HG02852 (cell line): Measurements from ENCODE around the gene SLC25A17.
"Not testable (repeated sequence)": the region's sequence is repeated elsewhere in the genome, so short reads cannot be mapped to it uniquely, and the experiment has no call there.

Experiments
- ATAC-seq: cut with Tn5 transposase; IDR thresholded peaks from one replicate; pipeline ENCODE4 v1.9.1; 2021; ENCODE audit warnings: mild to moderate bottlenecking, moderate library complexity; ENCODE audit not compliant: unreplicated experiment

The SLC25A17 gene, protein sequence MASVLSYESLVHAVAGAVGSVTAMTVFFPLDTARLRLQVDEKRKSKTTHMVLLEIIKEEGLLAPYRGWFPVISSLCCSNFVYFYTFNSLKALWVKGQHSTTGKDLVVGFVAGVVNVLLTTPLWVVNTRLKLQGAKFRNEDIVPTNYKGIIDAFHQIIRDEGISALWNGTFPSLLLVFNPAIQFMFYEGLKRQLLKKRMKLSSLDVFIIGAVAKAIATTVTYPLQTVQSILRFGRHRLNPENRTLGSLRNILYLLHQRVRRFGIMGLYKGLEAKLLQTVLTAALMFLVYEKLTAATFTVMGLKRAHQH

DNA sequence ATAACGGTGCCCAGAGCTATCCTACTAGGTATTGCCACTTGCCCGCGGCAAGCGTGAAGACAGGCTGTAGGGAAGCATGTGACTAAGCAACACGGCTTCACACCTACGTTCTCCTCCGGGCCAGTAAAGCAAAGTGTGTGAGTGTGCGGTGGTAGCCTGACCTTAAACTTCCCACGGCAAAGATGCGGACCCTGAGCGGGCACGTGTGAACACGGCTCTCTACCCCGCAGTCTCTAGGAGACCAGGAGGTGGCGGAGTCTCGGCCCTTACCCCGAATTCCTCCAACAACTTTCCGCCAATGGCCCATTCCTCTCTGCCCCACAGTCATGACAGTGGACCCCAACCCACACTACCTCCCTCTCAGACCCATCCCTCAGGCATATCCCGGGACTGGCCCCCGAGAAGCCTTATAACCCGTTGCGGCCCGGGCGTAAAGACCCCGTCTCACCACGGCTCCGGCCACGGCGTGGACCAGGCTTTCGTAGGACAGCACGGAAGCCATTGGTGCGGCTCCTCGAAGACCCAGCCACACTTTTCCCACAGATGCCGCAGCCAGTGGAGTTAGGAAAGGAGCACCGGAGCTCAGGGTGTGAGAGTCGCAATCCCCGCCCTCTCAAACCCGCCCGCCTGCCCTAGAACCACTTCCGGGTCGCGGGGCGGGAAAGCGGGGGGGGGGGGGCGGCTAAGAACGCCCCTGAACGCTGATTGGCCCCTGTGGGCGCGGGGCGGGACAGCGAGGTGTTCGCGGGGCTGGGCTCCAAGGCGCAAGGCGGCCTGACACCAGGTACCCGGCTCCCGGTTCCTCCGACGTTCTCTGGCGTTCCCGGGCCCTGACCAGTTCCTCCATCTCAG, at the start of gene SLC25A17:
SLC25A17 (minus strand) TSS at position 600 of the 852 bp plus-strand sequence; CDS start at position 502, 98 bp downstream.
- peak; percentile 85 for ATAC-seq

DNA sequence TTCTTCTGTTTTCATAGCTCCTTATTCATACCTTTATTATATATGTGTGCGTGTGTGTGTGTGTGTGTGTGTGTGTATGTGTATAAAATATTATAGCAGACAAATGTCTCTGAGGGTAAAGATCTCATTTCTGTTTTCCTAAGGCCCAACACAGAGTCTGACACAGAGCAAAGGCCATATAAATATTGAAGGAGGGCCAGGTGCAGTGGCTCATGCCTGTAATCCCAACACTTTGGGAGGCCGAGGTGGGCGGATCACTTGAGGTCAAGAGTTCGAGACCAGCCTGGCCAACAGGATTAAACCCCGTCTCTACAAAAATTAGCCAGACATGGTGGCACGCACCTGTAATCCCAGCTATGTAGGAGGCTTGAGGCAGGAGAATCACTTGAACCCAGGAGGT, 49.2 kb upstream of the SLC25A17 start:
- ATAC-seq = not testable (repeated sequence)

DNA sequence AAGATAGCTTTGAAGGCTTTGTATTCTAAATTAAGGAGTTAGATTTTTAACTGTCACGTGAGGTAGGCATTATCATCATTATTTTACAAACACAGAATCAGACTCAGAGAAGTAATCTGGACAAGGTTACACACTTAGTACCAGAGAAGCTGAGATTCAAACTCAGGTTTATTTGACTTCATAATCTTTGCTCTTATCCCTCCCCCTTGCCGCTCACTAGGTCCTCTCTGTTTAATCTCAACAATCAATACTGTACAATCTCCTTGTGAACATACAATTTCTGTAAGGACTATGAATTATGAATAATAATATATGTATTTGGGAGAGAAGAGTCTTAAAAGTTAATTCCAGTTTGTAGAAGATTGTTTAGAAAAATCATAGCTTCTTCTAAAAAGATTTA, 48.0 kb upstream of the SLC25A17 start:
- no peak for ATAC-seq

DNA sequence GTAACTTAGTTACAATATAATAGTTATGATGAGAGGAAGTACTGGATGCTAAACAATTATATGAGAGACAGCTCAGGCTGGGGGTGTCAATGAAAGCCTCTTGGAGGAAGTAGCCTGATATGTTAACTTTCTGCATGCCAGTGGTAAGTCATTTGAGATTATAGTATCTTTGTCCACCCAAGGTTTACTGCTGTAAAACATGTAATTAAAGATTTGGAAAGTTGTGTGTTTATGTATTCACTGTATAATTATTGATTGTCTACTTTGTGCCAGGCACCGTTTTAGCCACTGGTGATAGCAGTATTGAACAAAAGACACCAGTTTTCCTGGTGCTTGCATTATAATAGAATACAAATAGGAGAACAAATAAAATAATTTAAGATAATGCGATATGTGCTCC, 43.4 kb upstream of the SLC25A17 start:
- ATAC-seq = no peak

DNA sequence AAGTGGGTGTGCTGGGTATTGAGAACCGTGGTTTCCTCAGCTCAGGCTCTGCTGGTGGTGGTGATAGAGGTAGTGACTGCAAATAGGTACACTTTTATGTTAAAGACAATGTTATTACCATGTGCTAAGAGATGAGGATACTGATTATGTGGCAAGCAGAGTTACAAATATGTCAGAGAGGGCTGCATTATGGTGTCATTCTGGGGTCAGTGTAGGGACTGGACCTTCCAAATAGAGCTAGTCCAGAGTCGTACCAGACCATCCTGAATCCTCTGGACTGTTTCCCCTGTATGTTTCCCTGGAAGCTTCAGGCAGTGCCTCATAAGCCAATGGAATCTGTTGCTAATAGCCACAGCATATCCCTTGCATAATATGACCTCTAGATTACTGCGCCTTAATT, 42.9 kb upstream of the SLC25A17 start, which contains the start of gene DNAJB7:
DNAJB7 (minus strand) TSS at position 101 of the 400 bp plus-strand sequence. CDS start 119 bp downstream, outside the sequence.
- ATAC-seq = no peak

DNA sequence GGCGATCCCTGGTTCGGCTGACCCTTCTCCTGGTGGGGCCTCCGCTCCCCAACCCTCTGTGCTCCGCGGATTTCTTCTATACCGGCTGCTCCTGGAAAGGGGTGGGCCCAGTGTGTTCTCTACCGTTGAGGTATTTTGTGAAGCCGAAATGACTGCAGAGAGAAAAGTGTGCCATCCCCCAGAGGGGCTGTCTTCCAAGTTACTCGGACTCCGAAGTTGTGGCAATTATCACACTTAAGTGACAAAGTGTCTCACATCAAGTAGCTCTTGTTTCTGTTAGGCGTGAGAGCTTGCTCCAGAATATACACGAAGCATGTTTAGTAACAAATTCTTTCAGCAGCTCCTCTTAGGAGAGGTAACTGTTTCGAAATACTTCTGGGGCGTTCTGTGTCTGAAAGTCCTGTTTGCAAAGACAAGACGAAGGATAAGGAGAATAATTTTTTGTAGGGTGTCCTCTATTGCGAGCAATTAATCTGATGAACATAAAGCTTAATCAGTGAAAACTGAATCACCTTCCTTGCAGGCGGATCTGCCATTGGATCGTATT, 38.2 kb upstream of the SLC25A17 start:
- ATAC-seq = no peak

DNA sequence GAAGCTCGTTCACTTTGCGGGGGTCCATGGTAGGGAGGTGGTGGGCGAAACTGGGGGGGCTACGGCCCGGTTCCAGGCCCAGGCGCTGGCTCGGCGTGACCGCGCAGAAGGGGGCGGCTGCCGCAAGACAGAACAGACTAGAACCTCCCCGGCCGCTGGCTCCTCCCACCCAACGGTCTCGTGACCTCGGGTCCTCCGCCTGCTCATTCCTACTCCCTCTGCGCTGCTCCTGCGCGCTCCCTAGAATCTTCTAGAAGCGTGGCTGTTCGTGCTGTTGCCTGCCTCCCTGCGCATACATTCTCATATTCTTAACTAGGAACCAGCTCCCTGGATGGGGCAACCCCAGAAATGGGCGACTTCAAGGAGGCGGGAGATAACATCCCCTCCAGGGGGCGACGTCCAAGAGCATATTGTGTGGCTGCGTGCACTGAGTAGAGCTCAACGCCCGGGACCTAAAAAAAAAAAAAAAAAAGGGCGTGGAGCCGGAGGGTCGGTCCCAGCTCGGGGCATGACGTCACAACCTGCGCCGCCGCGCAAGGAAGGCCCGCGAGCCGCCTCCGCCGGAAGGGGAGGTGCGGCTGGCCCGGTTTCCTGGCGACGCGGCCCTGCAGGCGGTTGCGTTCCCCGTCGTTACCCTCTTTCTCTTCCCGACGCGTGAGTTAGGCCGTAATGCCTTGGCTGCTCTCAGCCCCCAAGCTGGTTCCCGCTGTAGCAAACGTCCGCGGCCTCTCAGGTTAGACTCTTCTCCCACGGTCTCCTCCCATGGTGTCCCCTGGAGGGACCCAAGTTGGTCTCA, 37.6 kb upstream of the SLC25A17 start, which contains the start of the genes ST13 and XPNPEP3:
ST13 (minus strand) TSS at position 127 of the 796 bp plus-strand sequence; CDS start at position 28, 99 bp downstream.
XPNPEP3 (plus strand) TSS at position 636 of the 796 bp plus-strand sequence; CDS start at position 670, 34 bp downstream.
- ATAC-seq = peak; percentile 90

DNA sequence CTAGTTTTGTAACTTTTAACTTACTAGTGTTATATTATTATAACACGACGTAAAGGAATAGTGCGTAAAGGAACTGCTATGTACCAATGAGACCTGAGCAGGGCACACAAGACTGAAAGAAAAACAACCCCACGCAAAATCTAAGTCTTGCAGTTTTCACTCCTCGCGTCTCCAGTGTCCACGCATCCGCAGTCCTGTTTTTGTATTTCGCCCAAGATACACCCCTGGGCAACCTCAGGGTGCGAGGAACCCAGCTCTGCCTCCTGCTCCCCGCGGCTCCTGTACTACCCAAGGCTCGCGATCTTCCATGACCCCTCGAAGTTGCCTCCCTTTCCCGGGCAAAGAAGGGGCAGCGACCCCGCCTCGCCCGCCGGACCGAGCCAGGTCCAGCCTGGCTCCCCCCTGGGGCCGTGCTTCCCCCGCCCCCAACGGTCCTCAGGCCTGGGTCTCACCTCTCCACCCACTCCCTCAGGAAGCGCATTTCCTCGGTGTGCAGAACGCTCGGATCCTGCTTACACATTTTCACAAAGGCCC, 36.9 kb upstream of the SLC25A17 start:
- peak; percentile 22 for ATAC-seq

DNA sequence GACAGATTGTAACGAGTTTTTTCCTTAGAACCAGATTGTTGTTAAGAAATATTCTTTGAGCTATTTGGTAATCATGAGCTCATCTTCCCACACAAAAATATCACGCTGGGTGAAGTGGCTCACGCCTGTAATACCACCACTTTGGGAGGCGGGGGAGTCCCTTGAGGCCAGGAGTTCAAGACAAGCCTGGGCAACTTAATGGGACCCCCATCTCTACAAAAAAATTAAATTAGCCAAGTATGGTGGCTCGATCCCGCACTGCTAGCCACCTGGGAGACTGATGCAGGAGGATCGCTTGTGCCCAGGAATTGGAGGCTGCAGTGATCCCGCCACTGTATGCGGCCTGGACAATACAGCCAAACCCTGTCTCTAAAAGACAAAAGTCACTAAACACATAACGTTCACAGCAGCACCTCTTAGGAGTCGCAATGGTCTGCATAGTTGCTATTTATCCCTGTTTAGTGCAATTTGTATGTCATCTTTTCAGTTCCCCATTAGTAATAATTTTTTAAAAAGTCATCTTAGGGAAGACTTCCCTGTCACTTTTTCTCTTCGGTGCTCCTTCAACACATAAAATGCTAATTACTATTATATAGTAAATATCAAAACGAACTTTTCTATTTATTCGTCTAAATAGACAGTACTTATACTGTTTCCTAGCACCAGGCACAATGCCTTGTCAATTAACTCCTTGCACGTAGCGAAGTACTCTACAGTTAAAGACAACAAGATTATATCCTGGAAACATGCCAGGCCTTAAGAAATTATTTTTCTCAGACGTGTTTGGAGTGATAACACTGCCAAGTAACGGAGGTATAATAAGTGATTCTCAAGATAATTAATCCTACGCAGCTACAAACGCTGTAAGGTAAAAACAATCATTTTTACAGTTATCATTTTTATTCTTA, 36.2 kb upstream of the SLC25A17 start:
- no peak for ATAC-seq

DNA sequence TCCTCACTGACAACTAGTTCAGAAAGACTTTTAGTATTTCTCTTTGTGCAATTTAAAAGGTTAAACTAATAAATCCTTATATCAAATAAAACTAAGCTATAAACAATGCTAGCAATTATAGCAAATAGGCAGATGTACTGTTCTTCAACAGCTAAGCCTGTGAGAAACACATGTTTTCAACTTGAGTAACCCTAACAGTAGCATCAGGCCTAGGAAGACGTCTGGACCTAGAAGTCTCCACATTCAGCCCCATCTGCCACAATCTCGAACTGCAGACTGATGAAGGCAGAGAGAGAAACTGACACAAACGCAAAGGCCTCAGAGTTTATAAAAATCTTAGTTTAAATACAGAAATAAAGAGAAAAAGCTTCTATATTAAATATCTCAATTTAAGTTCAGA, 34.8 kb upstream of the SLC25A17 start:
- ATAC-seq = no peak

DNA sequence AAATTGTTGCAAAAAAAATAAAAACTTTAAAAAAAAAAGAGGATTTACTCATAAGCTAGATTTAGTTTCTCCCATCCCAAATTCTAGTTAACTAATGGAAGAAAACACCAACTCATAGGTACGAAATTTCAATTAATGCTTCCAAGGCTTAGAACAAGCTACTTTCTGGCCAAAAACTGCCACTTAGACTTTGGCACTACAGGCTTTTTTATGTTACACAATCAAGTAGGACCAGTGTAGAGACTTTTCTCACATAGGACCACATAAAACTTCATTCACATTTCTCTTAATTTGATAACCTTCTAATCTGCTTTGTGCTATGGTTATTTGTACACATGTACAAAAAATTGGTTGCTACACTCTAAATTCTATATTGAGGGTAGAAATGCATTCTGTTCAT, 34.2 kb upstream of the SLC25A17 start:
- no peak for ATAC-seq

DNA sequence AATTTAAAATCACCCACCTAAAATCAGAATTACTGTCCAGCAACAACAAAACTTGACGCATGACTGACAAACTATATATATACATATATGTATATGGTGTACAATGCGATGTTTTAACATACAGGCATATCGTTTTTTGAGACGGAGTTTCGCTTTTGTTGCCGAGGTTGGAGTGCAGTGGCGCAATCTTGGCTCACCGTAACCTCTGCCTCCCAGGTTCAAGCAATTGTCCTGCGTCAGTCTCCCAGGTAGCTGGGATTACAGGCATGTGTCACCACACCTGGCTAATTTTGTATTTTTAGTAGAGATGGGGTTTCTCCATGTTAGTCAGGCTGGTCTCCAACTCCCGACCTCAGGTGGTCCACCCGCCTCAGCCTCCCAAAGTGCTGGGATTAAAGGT, 26.7 kb upstream of the SLC25A17 start:
- ATAC-seq = not testable (repeated sequence)

DNA sequence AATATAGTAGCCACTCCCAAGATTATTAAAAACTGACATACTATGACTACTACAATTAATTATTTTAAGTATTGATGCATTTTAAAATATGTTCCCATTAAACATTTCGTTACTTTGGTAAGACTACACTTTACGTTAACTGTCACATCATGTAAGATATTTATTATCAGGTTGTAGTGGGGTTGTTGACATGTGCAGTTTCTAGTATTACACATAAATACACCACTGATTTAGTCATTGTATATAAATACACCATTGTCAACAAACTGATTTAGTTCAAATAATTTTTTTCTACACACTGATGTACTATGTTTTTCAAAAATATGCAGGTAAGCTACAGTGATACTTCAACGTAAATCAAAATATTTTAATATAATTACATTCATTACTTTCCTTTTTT, 25.8 kb upstream of the SLC25A17 start:
- no peak for ATAC-seq

DNA sequence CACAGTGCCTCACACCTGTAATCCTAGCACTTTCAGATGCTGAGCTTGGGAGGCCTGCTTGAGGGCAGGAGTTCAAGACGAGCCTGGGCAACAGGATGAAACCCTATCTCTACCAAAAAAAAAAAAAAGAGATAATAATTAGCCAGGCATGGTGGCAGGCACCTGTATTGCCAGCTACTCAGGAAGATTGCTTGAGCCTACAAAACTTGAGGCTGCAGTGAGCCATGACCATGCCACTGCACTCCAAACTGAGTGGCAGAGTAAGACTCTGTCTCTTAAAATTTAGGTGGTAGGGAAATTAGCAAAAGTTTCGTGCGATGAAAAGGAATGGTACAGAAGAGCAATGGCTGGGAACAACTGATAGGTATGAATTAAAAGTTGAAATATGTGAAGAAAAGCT, 19.3 kb upstream of the SLC25A17 start:
- ATAC-seq = no peak

DNA sequence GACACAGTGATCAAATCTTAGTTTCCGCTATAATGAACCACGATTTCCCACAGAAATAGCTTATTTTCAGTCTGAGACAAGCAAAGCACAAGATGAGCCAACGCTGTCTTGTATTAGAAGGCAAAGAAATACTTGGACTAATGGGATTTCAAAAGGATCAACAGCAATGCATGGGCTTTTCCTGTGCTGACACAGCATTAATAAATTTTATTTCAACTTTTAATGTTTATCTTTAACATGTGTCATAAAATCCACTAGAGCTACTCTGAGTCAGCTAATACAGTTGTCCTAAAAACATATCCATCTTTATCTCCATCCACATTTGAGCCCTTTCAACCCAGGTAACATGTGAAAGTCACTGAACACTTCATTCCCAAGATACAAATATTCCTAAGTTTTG, 15.5 kb upstream of the SLC25A17 start:
- no peak for ATAC-seq

DNA sequence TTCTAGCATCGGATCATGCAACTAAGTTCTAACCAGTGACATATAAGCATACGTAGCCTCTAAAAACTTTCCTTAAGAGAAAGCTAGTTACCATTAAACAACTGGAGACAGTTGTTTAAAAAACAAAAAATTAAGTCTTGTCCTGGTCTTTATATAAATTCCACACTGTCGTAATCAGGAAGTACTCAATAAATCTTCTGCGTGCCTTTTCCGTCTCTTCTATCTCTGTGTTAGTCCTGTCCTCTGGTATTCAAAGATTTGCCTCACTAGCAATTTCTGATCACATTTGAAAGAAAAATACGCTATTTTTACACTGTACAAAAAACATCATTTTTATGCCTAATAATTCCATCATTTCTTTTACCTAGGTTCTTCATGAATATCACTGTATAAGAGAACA, 10.0 kb upstream of the SLC25A17 start:
- no peak for ATAC-seq

DNA sequence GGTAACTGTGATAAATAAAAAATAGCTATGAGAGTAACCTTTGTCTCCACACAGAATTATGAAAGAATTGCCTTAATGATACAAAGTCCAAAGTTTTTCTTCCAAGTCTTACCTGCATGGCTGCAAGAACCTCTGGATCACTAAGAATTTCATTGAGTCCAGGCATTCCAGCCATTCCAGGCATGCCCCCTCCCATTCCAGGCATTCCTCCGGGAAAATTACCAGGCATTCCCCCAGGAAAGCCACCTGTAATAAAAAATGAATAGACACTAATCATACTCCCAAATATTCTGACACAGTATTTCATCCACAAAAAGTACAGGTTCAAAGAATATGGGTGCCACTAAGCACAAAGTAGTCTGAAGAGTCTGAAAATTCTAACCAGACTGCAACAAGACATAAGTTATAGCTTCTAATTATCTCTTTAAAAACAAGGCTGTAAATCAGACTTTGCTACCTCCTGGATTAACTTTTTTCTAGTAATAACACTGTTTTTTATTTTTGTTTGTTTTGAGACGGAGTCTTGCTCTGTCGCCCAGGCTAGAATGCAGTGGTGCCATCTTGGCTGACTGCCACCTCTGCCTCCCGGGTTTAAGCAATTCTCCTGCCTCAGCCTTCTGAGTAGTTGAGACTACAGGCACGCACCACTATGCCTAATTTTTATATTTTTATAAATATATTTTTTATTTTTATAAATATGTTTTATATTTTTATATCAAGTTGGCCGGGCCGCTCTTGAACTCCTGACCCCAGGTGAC, 8.0 kb upstream of the SLC25A17 start:
- ATAC-seq = no peak

DNA sequence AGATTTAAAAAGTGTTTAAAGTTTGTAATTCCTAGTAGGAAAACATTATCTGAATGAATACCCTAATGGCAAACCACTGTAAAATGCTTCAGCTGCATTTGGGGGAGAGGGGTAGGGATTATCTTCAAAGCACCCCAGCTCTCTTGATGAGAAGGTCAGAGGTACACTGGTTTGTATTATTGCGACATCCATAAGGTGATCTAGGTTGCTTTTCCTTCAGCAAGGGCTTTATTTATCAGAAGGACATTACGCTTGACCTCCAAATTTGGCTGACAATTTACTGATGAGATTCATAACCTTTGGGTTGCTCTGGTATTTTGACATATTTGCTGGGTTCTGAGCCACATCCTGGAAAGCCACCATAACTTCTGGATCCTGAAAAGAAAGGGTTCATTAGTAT, 7.1 kb upstream of the SLC25A17 start:
- ATAC-seq = not testable (repeated sequence)

DNA sequence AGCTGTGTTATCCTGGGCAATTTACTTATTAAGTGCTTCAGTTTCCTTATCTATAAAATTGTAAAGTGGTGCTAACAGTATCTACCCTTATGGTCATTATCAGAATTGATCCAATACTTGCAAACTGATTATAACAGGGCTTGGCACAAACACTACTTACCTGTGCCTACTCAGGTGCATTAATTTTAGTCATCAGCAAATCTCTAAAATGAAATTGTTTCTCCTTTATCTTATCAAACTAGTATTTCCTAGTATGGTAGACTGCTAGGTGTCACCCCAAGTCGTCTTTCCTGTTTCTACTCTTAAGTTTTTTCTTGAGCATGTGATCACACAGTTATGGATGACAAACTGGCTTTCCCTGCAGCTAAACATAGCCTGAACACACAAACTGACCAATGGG, 4.3 kb upstream of the SLC25A17 start:
- ATAC-seq = no peak
